Large intestine (tissue), 3 donors: Measurements from ENCODE around the gene GBP6. TPM values are rescaled to one million over a fixed set of nuclear protein-coding genes. Genes with fewer than 3 reads are reported as not detected.
A peak's percentile ranks its signal among the peaks of the same experiment; 100 is the strongest.
"Not testable (repeated sequence)": the region's sequence is repeated elsewhere in the genome, so short reads cannot be mapped to it uniquely, and the experiment has no call there.

Experiments
- DNase-seq, 2 donors: peaks; one replicate each; pipeline versions ENCODE4 v3.0.0 to v3.0.0-alpha.2; 2013
- H3K27ac ChIP-seq: one replicate; pipeline ENCODE4 v1.5.1; 2013; ENCODE audit warnings: low read length
- H3K27me3 ChIP-seq: 2 replicates; pipeline ENCODE4 v1.6.1; 2013; ENCODE audit warnings: low read length; ENCODE audit not compliant: control insufficient read depth, insufficient read depth
- H3K36me3 ChIP-seq: 2 replicates; pipeline ENCODE4 v1.6.1; 2013; ENCODE audit warnings: low read length; ENCODE audit not compliant: control insufficient read depth, insufficient read depth
- H3K4me1 ChIP-seq: one replicate; pipeline ENCODE4 v1.6.1; 2013; ENCODE audit warnings: low read length; ENCODE audit not compliant: control insufficient read depth, insufficient read depth
- H3K4me3 ChIP-seq: one replicate; pipeline ENCODE4 v1.5.1; 2013; ENCODE audit warnings: low read length
- H3K9me3 ChIP-seq: one replicate; pipeline ENCODE4 v1.6.1; 2013; ENCODE audit warnings: mild to moderate bottlenecking, low read depth, low read length, moderate library complexity; ENCODE audit not compliant: control insufficient read depth
- WGBS: methylation state at CpG from one replicate; pipeline ENCODE4 v1.1.5; 2013; ENCODE audit warnings: low lambda C conversion rate; ENCODE audit not compliant: insufficient coverage; 5-methylcytosine and 5-hydroxymethylcytosine counted together
- polyA plus RNA-seq: library from polyadenylated mRNA; unstranded; fragments of 120-200 nt; gene quantifications from one replicate; pipeline ENCODE4 v1.2.1, GENCODE V29; 2013

GBP6 gene
- polyA plus RNA-seq, 1 donor, result 0.04 TPM

- Histone ChIP-seq H3K27ac (no peak overlapping the region), H3K27me3 (no peaks in the 10 kb centered on the region), H3K4me3 (no peak overlapping the region), H3K4me1 (no peaks in the 10 kb centered on the region), H3K9me3 (no peaks in the 10 kb centered on the region), H3K36me3 (no peaks in the 10 kb centered on the region)
- WGBS, result no CpG with 5 or more reads among the region's 1 CpG
- no peak for DNase-seq
Observed at GRCh38 chr1:89367221-89367620, 3.4 kb downstream of the GBP6 start.

- H3K4me1 ChIP-seq, result no peaks in the 10 kb centered on the region
- H3K27me3 ChIP-seq, result no peaks in the 10 kb centered on the region
- no peaks in the 10 kb centered on the region for H3K9me3 ChIP-seq
- DNase-seq, result no peak
- no peaks in the 10 kb centered on the region for H3K36me3 ChIP-seq
- H3K4me3 ChIP-seq, result no peak overlapping the region
- WGBS, result 90% methylated on average over 2 of the region's 8 CpGs
- H3K27ac ChIP-seq, result no peak overlapping the region
Observed at GRCh38 chr1:89369331-89369730, 5.5 kb downstream of the GBP6 start.

- not testable (repeated sequence) for H3K4me1 ChIP-seq, H3K36me3 ChIP-seq, DNase-seq, H3K9me3 ChIP-seq, H3K4me3 ChIP-seq, H3K27ac ChIP-seq, H3K27me3 ChIP-seq
- WGBS, result 80% methylated on average over 1 of the region's 4 CpGs
Observed at GRCh38 chr1:89373810-89374209, 10.0 kb downstream of the GBP6 start.

- no peaks in the 10 kb centered on the region for H3K27me3 ChIP-seq
- no peak overlapping the region for H3K27ac ChIP-seq
- no peak overlapping the region for H3K4me3 ChIP-seq
- H3K9me3 ChIP-seq, result no peaks in the 10 kb centered on the region
- no peaks in the 10 kb centered on the region for H3K4me1 ChIP-seq
- DNase-seq, result no peak
- H3K36me3 ChIP-seq, result no peaks in the 10 kb centered on the region
Observed at GRCh38 chr1:89378001-89378400, 14.1 kb downstream of the GBP6 start.

GRCh38 chr1:89381618-89382017 lies 17.8 kb downstream of the GBP6 start:
- Histone ChIP-seq H3K9me3 (no peaks in the 10 kb centered on the region), H3K27ac (no peak overlapping the region), H3K4me1 (no peaks in the 10 kb centered on the region), H3K4me3 (no peak overlapping the region), H3K27me3 (no peaks in the 10 kb centered on the region), H3K36me3 (no peaks in the 10 kb centered on the region)
- no peak for DNase-seq
- no CpG with 5 or more reads among the region's 6 CpGs for WGBS

- Histone ChIP-seq H3K27me3 (no peaks in the 10 kb centered on the region), H3K9me3 (no peaks in the 10 kb centered on the region), H3K36me3 (no peaks in the 10 kb centered on the region), H3K4me3 (no peak overlapping the region), H3K4me1 (no peaks in the 10 kb centered on the region), H3K27ac (no peak overlapping the region)
- no peak for DNase-seq
Observed at GRCh38 chr1:89382479-89382878, 18.6 kb downstream of the GBP6 start.

- H3K27ac ChIP-seq, result no peak overlapping the region
- no peaks in the 10 kb centered on the region for H3K36me3 ChIP-seq
- no peak overlapping the region for H3K4me3 ChIP-seq
- H3K4me1 ChIP-seq, result no peaks in the 10 kb centered on the region
- DNase-seq, result no peak
- no peaks in the 10 kb centered on the region for H3K27me3 ChIP-seq
- 100% methylated on average over 1 of the region's 3 CpGs for WGBS
- no peaks in the 10 kb centered on the region for H3K9me3 ChIP-seq
Observed at GRCh38 chr1:89383185-89383584, 19.3 kb downstream of the GBP6 start.

GRCh38 chr1:89390707-89391106 lies 26.8 kb downstream of the GBP6 start:
- no peaks in the 10 kb centered on the region for H3K4me1 ChIP-seq
- WGBS, result 92% methylated on average over 1 of the region's 2 CpGs
- H3K9me3 ChIP-seq, result peaks cover 3% of the 10 kb centered on the region
- H3K4me3 ChIP-seq, result no peak overlapping the region
- no peaks in the 10 kb centered on the region for H3K36me3 ChIP-seq
- H3K27me3 ChIP-seq, result no peaks in the 10 kb centered on the region
- peak in 1 of 2 donors; percentile 24 for DNase-seq
- no peak overlapping the region for H3K27ac ChIP-seq

- Histone ChIP-seq H3K36me3 (no peaks in the 10 kb centered on the region), H3K4me1 (no peaks in the 10 kb centered on the region), H3K27ac (no peak overlapping the region), H3K9me3 (peaks cover 3% of the 10 kb centered on the region), H3K27me3 (no peaks in the 10 kb centered on the region), H3K4me3 (no peak overlapping the region)
- 60% methylated on average over 1 of the region's 1 CpG for WGBS
- DNase-seq, result no peak
Observed at GRCh38 chr1:89391686-89392085, 27.8 kb downstream of the GBP6 start.

- H3K4me1 ChIP-seq, result no peaks in the 10 kb centered on the region
- no peak overlapping the region for H3K27ac ChIP-seq
- DNase-seq, result no peak
- H3K9me3 ChIP-seq, result peaks cover 3% of the 10 kb centered on the region
- no peak overlapping the region for H3K4me3 ChIP-seq
- H3K27me3 ChIP-seq, result no peaks in the 10 kb centered on the region
- WGBS, result 88% methylated on average over 1 of the region's 3 CpGs
- no peaks in the 10 kb centered on the region for H3K36me3 ChIP-seq
Observed at GRCh38 chr1:89394851-89395250, 31.0 kb downstream of the GBP6 start.

- H3K9me3 ChIP-seq, result peaks cover 3% of the 10 kb centered on the region
- H3K4me3 ChIP-seq, result no peak overlapping the region
- no peak overlapping the region for H3K27ac ChIP-seq
- H3K4me1 ChIP-seq, result no peaks in the 10 kb centered on the region
- no peaks in the 10 kb centered on the region for H3K36me3 ChIP-seq
- H3K27me3 ChIP-seq, result no peaks in the 10 kb centered on the region
- DNase-seq, result no peak
Observed at GRCh38 chr1:89396902-89397301, 33.0 kb downstream of the GBP6 start.
